ENCODE data around the gene IGF2BP3. TPM values are rescaled to one million over a fixed set of nuclear protein-coding genes. Genes with fewer than 3 reads are reported as not detected.

IGF2BP3 gene
- total RNA-seq, 1 experiment from 2014 or later = 11.7 TPM

- intact Hi-C loops (cut with micrococcal nuclease) = no loop called here
- H3F3A ChIP-seq (ENCODE audit: low read length, unreplicated experiment) = peaks cover 7% of the 10 kb centered on the region
- H2AFZ ChIP-seq (ENCODE audit: low read length) = no peak overlapping the region
- ATAC-seq (peak; percentile 19; the same call in 1 of the 2 replicates), DNase-seq (no peak)
- H3K27ac ChIP-seq (ENCODE audit: low read length) = peak overlapping the region; percentile 73
- H4K20me1 ChIP-seq (ENCODE audit: low read length) = no peaks in the 10 kb centered on the region
- POLR2A ChIA-PET (ENCODE audit: unreplicated experiment) = interaction anchor here (0.5 kb wide), 1 partner anchor 12 kb away, joined by 4 read pairs; no protein-coding TSS in a partner anchor
- no peaks in the 10 kb centered on the region for H3K27me3 ChIP-seq (ENCODE audit: low read length)
- peaks cover 64% of the 10 kb centered on the region for H3K4me1 ChIP-seq (ENCODE audit: insufficient read depth, low read length)
- H3K36me3 ChIP-seq (ENCODE audit: low read depth, low read length) = peaks cover 6% of the 10 kb centered on the region; the same call in 1 of the 2 replicates
- TF ChIP-seq EZH2 (IDR thresholded peaks at IDR 0.05; ENCODE audit: low read length, unreplicated experiment) (no peak), EZH2phosphoT487 (IDR thresholded peaks at IDR 0.05; ENCODE audit: borderline replicate concordance, low read length) (no peak)
- TF ChIP-seq, protein P1, sequence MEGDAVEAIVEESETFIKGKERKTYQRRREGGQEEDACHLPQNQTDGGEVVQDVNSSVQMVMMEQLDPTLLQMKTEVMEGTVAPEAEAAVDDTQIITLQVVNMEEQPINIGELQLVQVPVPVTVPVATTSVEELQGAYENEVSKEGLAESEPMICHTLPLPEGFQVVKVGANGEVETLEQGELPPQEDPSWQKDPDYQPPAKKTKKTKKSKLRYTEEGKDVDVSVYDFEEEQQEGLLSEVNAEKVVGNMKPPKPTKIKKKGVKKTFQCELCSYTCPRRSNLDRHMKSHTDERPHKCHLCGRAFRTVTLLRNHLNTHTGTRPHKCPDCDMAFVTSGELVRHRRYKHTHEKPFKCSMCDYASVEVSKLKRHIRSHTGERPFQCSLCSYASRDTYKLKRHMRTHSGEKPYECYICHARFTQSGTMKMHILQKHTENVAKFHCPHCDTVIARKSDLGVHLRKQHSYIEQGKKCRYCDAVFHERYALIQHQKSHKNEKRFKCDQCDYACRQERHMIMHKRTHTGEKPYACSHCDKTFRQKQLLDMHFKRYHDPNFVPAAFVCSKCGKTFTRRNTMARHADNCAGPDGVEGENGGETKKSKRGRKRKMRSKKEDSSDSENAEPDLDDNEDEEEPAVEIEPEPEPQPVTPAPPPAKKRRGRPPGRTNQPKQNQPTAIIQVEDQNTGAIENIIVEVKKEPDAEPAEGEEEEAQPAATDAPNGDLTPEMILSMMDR (conservative IDR thresholded peaks at IDR 0.05; ENCODE audit: low read depth, low read length) = no peak
- H3K4me2 ChIP-seq (ENCODE audit: low read length) = peak overlapping the region; percentile 57
- H3K9me2 ChIP-seq (replicated peaks; ENCODE audit: low read length) = no peaks in the 10 kb centered on the region
- CTCF ChIA-PET = no interaction called here
- H3K4me3 ChIP-seq (ENCODE audit: low read length) = peak overlapping the region; percentile 10; the same call in 1 of the 2 replicates
- BruUV-seq (replicated peaks) = no TSS peak
- H3K79me2 ChIP-seq (ENCODE audit: low read length) = peaks cover 7% of the 10 kb centered on the region
- H3K9ac ChIP-seq (ENCODE audit: low read length) = peak overlapping the region; percentile 68
- no peaks in the 10 kb centered on the region for H3K9me3 ChIP-seq (ENCODE audit: low read length)
These were observed 126.3 kb downstream of the IGF2BP3 start for GRCh38 chr7:23343806-23344475.

GRCh38 chr7:23343102-23343501 lies 127.2 kb downstream of the IGF2BP3 start:
- H3K79me2 ChIP-seq (ENCODE audit: low read length) = peaks cover 7% of the 10 kb centered on the region
- peak overlapping the region; percentile 73 for H3K27ac ChIP-seq (ENCODE audit: low read length)

More at GRCh38 chr7:23343102-23343501, 127.2 kb downstream of the IGF2BP3 start:
- Histone ChIP-seq H4K20me1 (ENCODE audit: low read length) (no peaks in the 10 kb centered on the region), H3K9me3 (ENCODE audit: low read length) (no peaks in the 10 kb centered on the region), H3K9ac (ENCODE audit: low read length) (peak overlapping the region; percentile 68), H3K36me3 (ENCODE audit: low read depth, low read length) (peaks cover 9% of the 10 kb centered on the region; the same call in 1 of the 2 replicates), H3K27me3 (ENCODE audit: low read length) (no peaks in the 10 kb centered on the region), H3K4me2 (ENCODE audit: low read length) (peak overlapping the region; percentile 57), H2AFZ (ENCODE audit: low read length) (no peak overlapping the region), H3K4me3 (ENCODE audit: low read length) (peak overlapping the region; percentile 10; the same call in 1 of the 2 replicates), H3F3A (ENCODE audit: low read length, unreplicated experiment) (peaks cover 4% of the 10 kb centered on the region), H3K4me1 (ENCODE audit: insufficient read depth, low read length) (peaks cover 59% of the 10 kb centered on the region), H3K9me2 (replicated peaks; ENCODE audit: low read length) (no peaks in the 10 kb centered on the region)
- CTCF ChIA-PET = no interaction called here
- DNase-seq (no peak), ATAC-seq (no peak)
- BruUV-seq (replicated peaks) = no TSS peak
- TF ChIP-seq, protein P1 (conservative IDR thresholded peaks at IDR 0.05; ENCODE audit: low read depth, low read length) = no peak
- TF ChIP-seq EZH2 (IDR thresholded peaks at IDR 0.05; ENCODE audit: low read length, unreplicated experiment) (no peak), EZH2phosphoT487 (IDR thresholded peaks at IDR 0.05; ENCODE audit: borderline replicate concordance, low read length) (no peak)
- POLR2A ChIA-PET (ENCODE audit: unreplicated experiment) = interaction anchor here (0.6 kb wide), 1 partner anchor 9 kb away, joined by 5 read pairs; no protein-coding TSS in a partner anchor
- intact Hi-C loops (cut with micrococcal nuclease) = no loop called here
